ENCODE data around the gene IGSF21.

The IGSF21 gene

GRCh38 chr1:18380288-18380687 lies 272.7 kb downstream of the IGSF21 start:
- no peak for DNase-seq (ENCODE audit: extremely low read depth, insufficient read length)
- Histone ChIP-seq H3K36me3 (ENCODE audit: control insufficient read depth, insufficient read depth, low read length) (no peaks in the 10 kb centered on the region), H3K27me3 (replicated peaks; ENCODE audit: control insufficient read depth, insufficient read depth, low read length) (no peaks in the 10 kb centered on the region), H3K4me3 (replicated peaks; ENCODE audit: low read depth, low read length) (no peak overlapping the region)
- no peak for TF ChIP-seq CTCF (IDR thresholded peaks at IDR 0.05; ENCODE audit: insufficient read depth, low read length, poor library complexity, severe bottlenecking)

GRCh38 chr1:18384059-18384458 lies 276.5 kb downstream of the IGSF21 start:
- no peak overlapping the region for H3K4me3 ChIP-seq (replicated peaks; ENCODE audit: low read depth, low read length)
- H3K36me3 ChIP-seq (ENCODE audit: control insufficient read depth, insufficient read depth, low read length) = no peaks in the 10 kb centered on the region
- TF ChIP-seq CTCF (IDR thresholded peaks at IDR 0.05; ENCODE audit: insufficient read depth, low read length, poor library complexity, severe bottlenecking) = no peak
- peaks cover 2% of the 10 kb centered on the region; the same call in 1 of the 2 replicates for H3K27me3 ChIP-seq (replicated peaks; ENCODE audit: control insufficient read depth, insufficient read depth, low read length)
- no peak for DNase-seq (ENCODE audit: extremely low read depth, insufficient read length)

- Histone ChIP-seq H3K27me3 (replicated peaks; ENCODE audit: control insufficient read depth, insufficient read depth, low read length) (peaks cover 2% of the 10 kb centered on the region; the same call in 1 of the 2 replicates), H3K4me3 (replicated peaks; ENCODE audit: low read depth, low read length) (no peak overlapping the region), H3K36me3 (ENCODE audit: control insufficient read depth, insufficient read depth, low read length) (no peaks in the 10 kb centered on the region)
- no peak for DNase-seq (ENCODE audit: extremely low read depth, insufficient read length)
- no peak for TF ChIP-seq CTCF (IDR thresholded peaks at IDR 0.05; ENCODE audit: insufficient read depth, low read length, poor library complexity, severe bottlenecking)
Measured at GRCh38 chr1:18384471-18384870, 276.9 kb downstream of the IGSF21 start.

- H3K36me3 ChIP-seq (ENCODE audit: control insufficient read depth, insufficient read depth, low read length) = no peaks in the 10 kb centered on the region
- TF ChIP-seq CTCF (IDR thresholded peaks at IDR 0.05; ENCODE audit: insufficient read depth, low read length, poor library complexity, severe bottlenecking) = no peak
- no peak for DNase-seq (ENCODE audit: extremely low read depth, insufficient read length)
- peaks cover 4% of the 10 kb centered on the region; the same call in 1 of the 2 replicates for H3K27me3 ChIP-seq (replicated peaks; ENCODE audit: control insufficient read depth, insufficient read depth, low read length)
- H3K4me3 ChIP-seq (replicated peaks; ENCODE audit: low read depth, low read length) = no peak overlapping the region
Measured at GRCh38 chr1:18385239-18385790, 277.7 kb downstream of the IGSF21 start.

- no peak for TF ChIP-seq CTCF (IDR thresholded peaks at IDR 0.05; ENCODE audit: insufficient read depth, low read length, poor library complexity, severe bottlenecking)
- no peaks in the 10 kb centered on the region for H3K36me3 ChIP-seq (ENCODE audit: control insufficient read depth, insufficient read depth, low read length)
- DNase-seq (ENCODE audit: extremely low read depth, insufficient read length) = no peak
- H3K27me3 ChIP-seq (replicated peaks; ENCODE audit: control insufficient read depth, insufficient read depth, low read length) = peaks cover 4% of the 10 kb centered on the region; the same call in 1 of the 2 replicates
- H3K4me3 ChIP-seq (replicated peaks; ENCODE audit: low read depth, low read length) = no peak overlapping the region
Measured at GRCh38 chr1:18386591-18386990, 279.0 kb downstream of the IGSF21 start.

- no peak for DNase-seq (ENCODE audit: extremely low read depth, insufficient read length)
- H3K36me3 ChIP-seq (ENCODE audit: control insufficient read depth, insufficient read depth, low read length) = no peaks in the 10 kb centered on the region
- peaks cover 4% of the 10 kb centered on the region; the same call in 1 of the 2 replicates for H3K27me3 ChIP-seq (replicated peaks; ENCODE audit: control insufficient read depth, insufficient read depth, low read length)
- H3K4me3 ChIP-seq (replicated peaks; ENCODE audit: low read depth, low read length) = no peak overlapping the region
- TF ChIP-seq CTCF (IDR thresholded peaks at IDR 0.05; ENCODE audit: insufficient read depth, low read length, poor library complexity, severe bottlenecking) = no peak
Measured at GRCh38 chr1:18387307-18387706, 279.7 kb downstream of the IGSF21 start.

Measured in GM06990 (cell line).